Measurements from ENCODE around the gene DLK1.

DLK1 gene

DNA sequence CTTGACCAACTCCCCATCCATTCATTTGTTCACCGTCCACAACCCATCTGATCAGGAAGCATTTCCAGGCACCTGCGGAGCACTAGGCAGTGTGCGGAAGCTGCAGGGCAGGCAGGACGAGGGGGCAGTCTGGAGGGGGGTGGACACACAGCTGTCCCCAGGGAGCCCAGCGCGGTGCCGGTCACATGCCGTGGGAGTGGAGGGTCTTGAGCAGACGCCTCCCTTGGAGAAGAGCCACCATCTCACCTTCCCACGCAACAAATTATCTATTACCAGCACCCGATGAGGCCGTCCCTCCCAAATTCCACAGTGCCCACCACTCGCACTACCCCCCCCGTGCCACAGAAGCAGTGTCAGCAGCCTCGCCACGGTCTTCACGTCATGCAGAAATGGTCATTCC, 10.8 kb downstream of the DLK1 start:
- H3K9me3 ChIP-seq (ENCODE audit: low read depth, low read length), result no peaks in the 10 kb centered on the region
- H3K4me3 ChIP-seq, result no peak overlapping the region
- TF ChIP-seq POLR2AphosphoS5 (IDR thresholded peaks at IDR 0.05; ENCODE audit: borderline replicate concordance, low read depth, low read length) (no peak), EZH2 (IDR thresholded peaks at IDR 0.05) (no peak), FOXP2 (optimal IDR thresholded peaks at IDR 0.05; ENCODE audit: control extremely low read depth, extremely low read length, insufficient read depth) (no peak)
- H3K27ac ChIP-seq, result no peak overlapping the region
- no peak for DNase-seq (ENCODE audit: low read depth, low spot score)
- no peak overlapping the region for H3K9ac ChIP-seq (ENCODE audit: insufficient read length)
- H3K36me3 ChIP-seq (ENCODE audit: insufficient read depth, low read length), result no peaks in the 10 kb centered on the region

DNA sequence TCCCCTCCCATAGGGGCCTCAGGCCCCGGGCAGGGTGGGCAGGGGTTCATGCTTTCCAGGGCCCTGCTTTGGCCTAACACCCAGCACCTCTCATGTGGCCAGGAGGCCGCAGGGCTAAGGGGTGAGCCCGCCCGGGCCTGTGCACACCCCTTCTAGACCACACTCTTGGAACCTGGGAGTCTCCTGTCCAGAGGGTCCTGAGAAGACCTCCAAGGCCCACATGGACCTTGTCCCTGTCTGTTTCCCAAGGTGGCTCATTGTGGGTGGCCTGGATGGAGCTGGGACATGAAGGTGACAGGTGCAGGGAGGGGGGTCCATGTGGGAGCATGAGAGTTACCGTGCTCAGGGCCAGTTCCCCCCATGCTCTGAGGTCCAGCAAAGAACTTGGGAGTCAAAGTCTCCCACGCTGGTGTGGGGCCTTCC, 11.6 kb downstream of the DLK1 start:
- Histone ChIP-seq H3K36me3 (ENCODE audit: insufficient read depth, low read length) (no peaks in the 10 kb centered on the region), H3K4me3 (no peak overlapping the region), H3K27ac (no peak overlapping the region), H3K9ac (ENCODE audit: insufficient read length) (no peak overlapping the region), H3K9me3 (ENCODE audit: low read depth, low read length) (no peaks in the 10 kb centered on the region)
- TF ChIP-seq POLR2AphosphoS5 (IDR thresholded peaks at IDR 0.05; ENCODE audit: borderline replicate concordance, low read depth, low read length) (no peak), FOXP2 (optimal IDR thresholded peaks at IDR 0.05; ENCODE audit: control extremely low read depth, extremely low read length, insufficient read depth) (no peak), EZH2 (IDR thresholded peaks at IDR 0.05) (no peak)
- DNase-seq (ENCODE audit: low read depth, low spot score), result no peak

DNA sequence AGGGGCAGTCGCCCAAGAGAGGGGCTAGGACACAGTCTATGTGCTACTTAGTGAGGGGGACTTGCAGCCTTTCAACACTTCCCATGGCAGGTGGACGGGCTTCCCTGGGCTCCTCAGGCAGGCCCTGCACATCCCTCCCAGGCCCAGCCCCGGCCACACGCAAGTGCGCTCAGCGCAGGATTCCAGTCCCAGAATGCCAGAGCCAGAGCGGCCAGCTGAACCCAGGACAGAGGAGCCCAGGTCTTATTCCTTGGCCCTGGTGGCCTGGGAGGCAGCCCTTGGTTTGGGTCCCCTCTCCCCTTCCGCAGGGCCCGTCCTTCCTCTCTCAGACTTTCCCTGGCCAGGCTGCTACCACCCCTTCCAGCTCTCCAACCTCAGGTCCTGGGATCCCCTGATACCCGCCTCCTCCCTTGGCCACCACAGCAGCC, 12.0 kb downstream of the DLK1 start:
- DNase-seq (ENCODE audit: low read depth, low spot score), result no peak
- Histone ChIP-seq H3K9ac (ENCODE audit: insufficient read length) (no peak overlapping the region), H3K4me3 (no peak overlapping the region), H3K27ac (no peak overlapping the region), H3K9me3 (ENCODE audit: low read depth, low read length) (no peaks in the 10 kb centered on the region), H3K36me3 (ENCODE audit: insufficient read depth, low read length) (no peaks in the 10 kb centered on the region)
- no peak for TF ChIP-seq FOXP2 (optimal IDR thresholded peaks at IDR 0.05; ENCODE audit: control extremely low read depth, extremely low read length, insufficient read depth)
- no peak for TF ChIP-seq EZH2 (IDR thresholded peaks at IDR 0.05)
- no peak for TF ChIP-seq POLR2AphosphoS5 (IDR thresholded peaks at IDR 0.05; ENCODE audit: borderline replicate concordance, low read depth, low read length)

DNA sequence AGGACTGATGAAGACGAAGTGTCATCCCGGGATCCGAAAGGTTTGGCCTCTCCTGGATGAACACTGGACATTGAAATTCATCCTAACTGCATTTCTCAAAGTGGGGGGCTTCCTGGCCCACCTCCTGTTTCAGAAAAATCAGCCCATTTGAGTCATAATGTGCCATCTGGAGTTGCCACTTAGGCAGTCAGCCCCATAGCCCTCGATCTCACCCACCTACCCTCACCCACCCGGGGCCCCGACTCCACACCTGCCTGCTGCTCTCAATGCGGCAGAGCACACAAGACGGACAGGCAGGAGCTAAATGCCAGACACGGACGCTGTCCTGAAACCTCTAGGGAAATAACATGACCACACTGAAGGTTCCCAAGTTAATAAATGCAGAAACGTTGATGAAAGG, 12.6 kb downstream of the DLK1 start:
- no peaks in the 10 kb centered on the region for H3K36me3 ChIP-seq (ENCODE audit: insufficient read depth, low read length)
- DNase-seq (ENCODE audit: low read depth, low spot score), result no peak
- no peak overlapping the region for H3K27ac ChIP-seq
- TF ChIP-seq EZH2 (IDR thresholded peaks at IDR 0.05), result no peak
- no peak for TF ChIP-seq FOXP2 (optimal IDR thresholded peaks at IDR 0.05; ENCODE audit: control extremely low read depth, extremely low read length, insufficient read depth)
- no peak for TF ChIP-seq POLR2AphosphoS5 (IDR thresholded peaks at IDR 0.05; ENCODE audit: borderline replicate concordance, low read depth, low read length)
- H3K4me3 ChIP-seq, result no peak overlapping the region
- H3K9me3 ChIP-seq (ENCODE audit: low read depth, low read length), result no peaks in the 10 kb centered on the region
- no peak overlapping the region for H3K9ac ChIP-seq (ENCODE audit: insufficient read length)

DNA sequence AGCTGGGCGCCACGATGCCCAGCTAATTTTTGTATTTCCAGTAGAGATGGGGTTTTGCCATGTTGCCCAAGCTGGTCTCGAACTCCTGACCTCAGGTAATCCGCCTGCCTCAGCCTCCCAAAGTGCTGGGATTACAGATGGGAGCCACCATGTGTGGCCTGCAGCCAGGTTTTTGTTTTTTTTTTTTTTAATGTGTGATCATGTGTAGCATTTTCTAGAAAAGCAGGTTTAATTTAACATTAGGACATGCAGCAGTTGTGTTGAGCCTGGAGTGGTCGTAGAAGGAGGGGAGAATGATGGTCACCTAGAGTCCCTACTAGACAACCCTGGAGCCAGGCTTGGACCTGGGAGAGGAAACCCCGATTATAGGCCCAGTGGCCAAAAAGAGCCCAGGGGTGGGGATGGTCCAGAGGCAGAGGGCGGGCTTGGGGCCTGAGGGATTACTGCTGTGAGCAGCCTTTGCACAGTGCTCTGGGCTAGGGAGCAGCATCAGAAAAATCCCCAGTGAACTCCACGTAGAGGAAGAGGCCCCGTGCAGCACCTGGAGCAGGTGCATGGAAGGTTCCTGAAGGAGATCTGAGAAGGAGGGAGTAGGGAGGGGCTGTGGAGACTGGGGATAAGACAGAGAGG, 13.6 kb downstream of the DLK1 start:
- no peak overlapping the region for H3K9ac ChIP-seq (ENCODE audit: insufficient read length)

DNA sequence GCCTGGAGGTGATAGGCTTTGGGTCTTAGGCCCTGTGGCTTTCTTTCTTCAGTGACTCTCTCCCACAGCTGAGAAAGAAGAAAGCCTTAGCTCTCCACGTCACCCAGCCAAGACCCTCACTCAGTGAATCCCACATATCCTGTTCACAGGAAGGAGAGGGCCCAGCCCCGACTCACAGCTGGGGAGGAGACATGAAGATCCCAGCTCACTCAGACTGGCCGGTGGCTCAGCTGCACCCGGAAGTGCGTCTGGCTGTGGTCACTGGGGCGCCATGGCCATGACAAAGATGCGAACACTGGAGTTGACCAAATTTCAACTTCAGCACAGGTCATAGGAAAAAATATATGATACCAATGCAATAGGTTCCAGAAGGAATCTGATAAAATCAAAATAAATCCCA, 14.2 kb downstream of the DLK1 start:
- Histone ChIP-seq H3K36me3 (ENCODE audit: insufficient read depth, low read length) (no peaks in the 10 kb centered on the region), H3K4me3 (no peak overlapping the region), H3K9me3 (ENCODE audit: low read depth, low read length) (no peaks in the 10 kb centered on the region), H3K27ac (no peak overlapping the region), H3K9ac (ENCODE audit: insufficient read length) (no peak overlapping the region)
- no peak for DNase-seq (ENCODE audit: low read depth, low spot score)
- TF ChIP-seq EZH2 (IDR thresholded peaks at IDR 0.05) (no peak), POLR2AphosphoS5 (IDR thresholded peaks at IDR 0.05; ENCODE audit: borderline replicate concordance, low read depth, low read length) (no peak), FOXP2 (optimal IDR thresholded peaks at IDR 0.05; ENCODE audit: control extremely low read depth, extremely low read length, insufficient read depth) (no peak)

More for the DNA sequence above, 13.6 kb downstream of the DLK1 start:
- no peak for TF ChIP-seq FOXP2 (optimal IDR thresholded peaks at IDR 0.05; ENCODE audit: control extremely low read depth, extremely low read length, insufficient read depth)
- TF ChIP-seq EZH2 (IDR thresholded peaks at IDR 0.05), result no peak
- no peak for TF ChIP-seq POLR2AphosphoS5 (IDR thresholded peaks at IDR 0.05; ENCODE audit: borderline replicate concordance, low read depth, low read length)
- H3K27ac ChIP-seq, result no peak overlapping the region
- DNase-seq (ENCODE audit: low read depth, low spot score), result no peak
- no peaks in the 10 kb centered on the region for H3K36me3 ChIP-seq (ENCODE audit: insufficient read depth, low read length)
- no peaks in the 10 kb centered on the region for H3K9me3 ChIP-seq (ENCODE audit: low read depth, low read length)
- H3K4me3 ChIP-seq, result no peak overlapping the region

DNA sequence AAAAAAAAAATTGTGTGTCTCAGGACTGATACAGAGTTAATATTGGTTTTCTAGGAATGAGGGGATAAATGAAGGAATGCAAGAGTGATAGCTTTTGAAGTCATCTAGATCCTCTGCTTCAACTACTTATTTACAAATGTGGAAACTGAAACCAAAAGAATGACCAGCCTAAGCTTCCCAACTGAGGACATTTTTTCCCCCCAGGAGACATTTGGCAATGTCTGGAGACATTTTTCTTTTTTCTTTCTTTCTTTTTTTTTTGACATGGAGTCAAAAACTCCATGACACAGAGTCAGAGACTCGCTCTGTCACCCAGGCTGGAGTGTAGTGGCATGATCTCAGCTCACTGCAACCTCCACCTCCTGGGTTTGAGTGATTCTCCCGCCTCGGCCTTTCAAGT, 15.3 kb downstream of the DLK1 start:
- DNase-seq (ENCODE audit: low read depth, low spot score), result no peak
- Histone ChIP-seq H3K27ac (no peak overlapping the region), H3K36me3 (ENCODE audit: insufficient read depth, low read length) (no peaks in the 10 kb centered on the region), H3K9me3 (ENCODE audit: low read depth, low read length) (no peaks in the 10 kb centered on the region), H3K9ac (ENCODE audit: insufficient read length) (no peak overlapping the region), H3K4me3 (no peak overlapping the region)
- TF ChIP-seq FOXP2 (optimal IDR thresholded peaks at IDR 0.05; ENCODE audit: control extremely low read depth, extremely low read length, insufficient read depth), result no peak

DNA sequence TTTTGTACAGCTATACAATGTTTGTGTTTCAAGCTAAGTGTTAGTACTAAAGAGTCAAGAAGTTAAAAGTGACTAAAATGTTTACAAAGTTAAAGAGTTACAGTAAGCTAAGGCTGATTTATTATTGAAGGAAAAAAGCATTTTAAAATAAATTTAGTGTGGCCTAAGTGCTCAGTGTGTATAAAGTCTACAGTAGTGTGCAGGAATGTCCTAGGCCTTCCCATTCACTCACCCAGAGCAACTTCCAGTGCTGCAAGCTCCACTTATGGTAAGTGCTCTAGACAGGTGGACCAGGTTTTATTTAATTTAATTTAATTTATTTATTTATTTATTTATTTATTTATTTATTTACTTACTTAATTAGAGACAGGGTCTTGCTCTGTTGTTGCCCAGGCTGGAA, 19.6 kb downstream of the DLK1 start:
- no peak overlapping the region for H3K27ac ChIP-seq
- H3K9ac ChIP-seq (ENCODE audit: insufficient read length), result no peak overlapping the region
- no peaks in the 10 kb centered on the region for H3K9me3 ChIP-seq (ENCODE audit: low read depth, low read length)
- no peak overlapping the region for H3K4me3 ChIP-seq
- H3K36me3 ChIP-seq (ENCODE audit: insufficient read depth, low read length), result no peaks in the 10 kb centered on the region
- DNase-seq (ENCODE audit: low read depth, low spot score), result no peak
- no peak for TF ChIP-seq POLR2AphosphoS5 (IDR thresholded peaks at IDR 0.05; ENCODE audit: borderline replicate concordance, low read depth, low read length)
- TF ChIP-seq FOXP2 (optimal IDR thresholded peaks at IDR 0.05; ENCODE audit: control extremely low read depth, extremely low read length, insufficient read depth), result no peak
- TF ChIP-seq EZH2 (IDR thresholded peaks at IDR 0.05), result no peak

DNA sequence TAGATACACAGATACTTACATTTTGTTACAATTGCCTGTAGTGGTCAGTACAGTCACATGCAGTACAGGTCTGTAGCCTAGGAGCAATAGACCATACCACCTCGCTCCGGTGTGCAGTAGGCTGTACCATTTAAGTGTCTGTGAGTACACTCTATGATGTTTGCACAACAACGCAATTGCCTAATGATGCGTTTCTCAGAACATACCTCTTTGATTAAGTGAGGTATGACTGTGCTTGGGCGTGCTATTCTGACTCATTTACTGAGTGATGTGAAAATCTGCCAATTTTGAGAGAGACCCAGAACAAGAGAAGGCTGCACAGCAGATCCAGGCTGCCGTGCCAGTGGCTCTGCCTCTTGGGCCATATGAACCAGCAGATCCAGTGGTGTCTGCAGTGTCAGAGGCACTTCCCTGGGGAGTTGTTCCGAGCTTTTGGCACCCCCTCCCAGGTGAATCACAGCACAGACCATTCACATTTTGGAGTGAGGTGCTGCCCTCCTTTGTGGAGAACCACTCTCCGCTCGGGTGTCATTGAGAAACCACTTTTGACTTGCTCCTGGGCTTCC, 20.4 kb downstream of the DLK1 start:
- TF ChIP-seq POLR2AphosphoS5 (IDR thresholded peaks at IDR 0.05; ENCODE audit: borderline replicate concordance, low read depth, low read length) (no peak), FOXP2 (optimal IDR thresholded peaks at IDR 0.05; ENCODE audit: control extremely low read depth, extremely low read length, insufficient read depth) (no peak), EZH2 (IDR thresholded peaks at IDR 0.05) (no peak)
- Histone ChIP-seq H3K9me3 (ENCODE audit: low read depth, low read length) (no peaks in the 10 kb centered on the region), H3K27ac (no peak overlapping the region), H3K36me3 (ENCODE audit: insufficient read depth, low read length) (no peaks in the 10 kb centered on the region), H3K4me3 (no peak overlapping the region), H3K9ac (ENCODE audit: insufficient read length) (no peak overlapping the region)
- no peak for DNase-seq (ENCODE audit: low read depth, low spot score)

All from SK-N-MC (cell line).